Mesenteric fat pad (tissue), 1 donor: Measurements from ENCODE around the gene CCSER1. TPM values are rescaled to one million over a fixed set of nuclear protein-coding genes. Genes with fewer than 3 reads are reported as not detected.
A peak's percentile ranks its signal among the peaks of the same experiment; 100 is the strongest.

Experiments used
- DNase-seq: peaks from one replicate; pipeline ENCODE4 v3.0.0-alpha.2; 2020; ENCODE audit warnings: low spot score
- total RNA-seq: library from RNA; stranded (reverse); fragmentation: NEBNext Ultra II Directional; extraction: Animal tissue kit (Norgen Biotek cat#: 25700); gene quantifications from one replicate; pipeline ENCODE4 v1.2.1, GENCODE V29; 2021
- donor health status: DM: yes; HTN: yes; CAD: no.

The CCSER1 gene
- total RNA-seq, 1 donor from 2014 or later, result 9.7 TPM

DNA sequence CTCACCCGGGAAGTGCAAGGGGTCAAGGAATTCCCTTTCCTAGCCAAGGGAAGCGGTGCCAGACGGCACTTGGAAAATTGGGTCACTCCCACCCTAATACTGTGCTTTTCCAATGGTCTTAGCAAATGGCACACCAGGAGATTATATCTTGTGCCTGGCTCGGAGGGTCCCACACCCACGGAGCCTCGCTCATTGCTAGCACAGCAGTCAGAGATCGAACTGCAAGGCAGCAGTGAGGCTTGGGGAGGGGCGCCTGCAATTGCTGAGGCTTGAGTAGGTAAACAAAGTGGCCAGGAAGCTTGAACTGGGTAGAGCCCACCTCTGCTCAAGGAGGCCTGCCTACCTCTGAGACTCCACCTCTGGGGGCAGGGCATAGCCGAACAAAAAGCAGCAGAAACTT lies 1335.4 kb downstream of the CCSER1 start:
- peak; percentile 67 for DNase-seq

DNA sequence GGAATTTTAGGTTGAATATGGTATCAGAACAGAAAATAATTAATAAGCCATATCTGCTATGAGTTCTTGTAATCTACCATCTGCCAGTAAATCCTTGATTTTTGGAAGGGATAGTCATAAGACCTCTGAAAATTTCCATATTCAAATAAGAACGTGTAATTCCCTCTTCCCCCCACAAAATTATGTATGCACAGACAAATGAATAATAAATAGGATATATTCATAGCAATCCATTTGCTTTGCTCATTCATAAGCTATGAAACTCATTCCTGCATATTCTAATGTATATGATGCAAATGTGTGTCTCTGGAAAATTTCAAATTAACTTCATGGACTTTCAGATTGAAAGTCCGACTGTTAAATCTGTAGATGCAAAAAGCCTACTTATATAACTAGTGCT lies 1343.5 kb downstream of the CCSER1 start:
- no peak for DNase-seq

GRCh38 chr4:91471280-91471679 lies 1344.1 kb downstream of the CCSER1 start:
- no peak for DNase-seq

DNA sequence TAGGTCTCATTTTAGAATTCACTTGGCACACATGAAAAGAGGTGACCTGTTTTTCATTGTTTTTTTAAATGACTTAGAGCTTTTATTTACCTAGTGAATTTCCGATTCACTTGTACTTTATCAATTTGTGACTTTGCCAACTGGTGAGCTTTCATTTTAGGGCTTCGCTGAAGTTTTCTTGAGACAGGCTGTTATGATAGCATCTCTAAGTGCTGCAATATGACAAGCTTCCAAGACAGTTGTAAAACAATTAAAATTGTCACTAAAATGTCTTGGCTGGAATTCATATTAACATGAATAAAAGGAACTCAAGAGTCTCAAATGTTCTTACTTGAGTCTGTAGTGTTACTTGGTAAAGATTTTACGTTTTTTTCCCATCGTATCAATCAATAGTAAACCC lies 1344.9 kb downstream of the CCSER1 start:
- no peak for DNase-seq

DNA sequence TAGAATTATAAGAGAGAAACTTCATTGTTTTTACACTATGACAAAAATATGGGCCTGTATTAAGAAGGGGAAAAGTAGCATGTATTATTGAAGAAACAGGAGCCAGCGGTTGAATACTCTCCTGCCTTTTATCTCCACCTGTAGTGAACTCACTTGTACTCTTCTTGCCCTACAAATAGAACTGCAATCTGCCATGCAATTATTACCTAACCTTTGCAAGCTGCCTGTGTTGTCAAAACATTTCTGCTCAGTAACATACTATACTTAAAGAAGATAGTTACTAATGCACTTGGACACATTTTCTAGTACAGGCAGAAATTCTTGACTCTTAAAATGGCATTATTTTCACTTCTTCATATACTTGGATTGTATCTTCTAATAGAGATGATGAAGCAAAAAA lies 1358.2 kb downstream of the CCSER1 start:
- DNase-seq, result no peak

DNA sequence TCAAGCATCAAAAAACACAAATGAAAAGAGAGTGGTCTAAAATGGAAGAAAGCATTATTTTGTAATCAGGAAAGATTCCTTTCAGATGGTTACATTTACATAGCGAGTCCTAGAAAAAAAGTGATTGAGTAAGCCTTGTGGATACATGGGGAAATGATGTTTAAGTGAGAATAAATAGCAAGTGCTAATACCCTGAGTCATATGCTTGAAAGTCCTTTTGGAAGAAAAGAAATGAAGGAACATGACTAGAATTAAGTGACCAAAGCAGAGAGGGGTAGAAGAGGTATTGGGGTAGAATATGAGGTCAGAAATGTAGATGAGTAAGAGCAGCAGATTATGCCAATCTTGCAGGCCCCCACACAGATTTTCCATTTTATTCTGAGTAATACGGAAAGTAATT lies 1361.8 kb downstream of the CCSER1 start:
- DNase-seq, result no peak

DNA sequence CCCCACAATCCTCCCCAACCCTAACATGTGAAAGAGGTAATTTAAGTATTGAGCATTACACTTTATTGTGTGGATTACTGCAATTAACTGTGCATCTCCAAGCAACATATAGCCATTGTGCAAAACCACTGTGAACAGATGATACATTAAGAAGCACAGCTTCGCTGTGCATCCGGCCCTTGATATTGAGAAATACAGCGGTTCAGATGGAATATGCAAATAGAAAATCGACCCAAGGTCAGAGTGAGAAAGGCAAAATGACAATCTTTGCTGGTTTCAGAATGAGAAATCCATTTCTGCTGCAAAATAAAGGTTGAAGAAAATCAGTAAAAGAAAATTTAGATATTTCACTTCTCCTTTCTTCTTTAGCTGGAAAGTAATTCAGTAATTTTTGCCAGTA lies 1370.7 kb downstream of the CCSER1 start:
- DNase-seq, result no peak

DNA sequence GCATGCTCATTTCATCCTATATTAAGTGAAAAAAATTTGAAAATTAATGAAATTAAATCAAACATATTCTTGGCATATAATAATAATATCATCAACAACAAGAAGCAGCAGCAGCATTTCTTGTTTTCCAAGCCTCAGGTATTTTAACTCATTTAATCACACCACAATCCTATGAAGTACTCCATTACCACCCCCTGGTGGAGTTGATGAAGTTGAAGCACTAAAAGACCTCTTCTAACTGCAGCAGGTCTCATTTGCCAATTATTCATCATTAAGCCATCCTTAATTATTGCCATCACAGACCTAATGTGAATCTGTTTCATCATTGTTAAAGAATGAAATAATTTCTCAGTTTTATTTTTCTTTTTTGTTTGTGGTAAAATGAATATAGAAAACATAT lies 1375.2 kb downstream of the CCSER1 start:
- no peak for DNase-seq

- DNase-seq, result no peak
Observed at GRCh38 chr4:91513326-91513725, 1386.1 kb downstream of the CCSER1 start.

- DNase-seq, result no peak
Observed at GRCh38 chr4:91519155-91519554, 1392.0 kb downstream of the CCSER1 start.

DNA sequence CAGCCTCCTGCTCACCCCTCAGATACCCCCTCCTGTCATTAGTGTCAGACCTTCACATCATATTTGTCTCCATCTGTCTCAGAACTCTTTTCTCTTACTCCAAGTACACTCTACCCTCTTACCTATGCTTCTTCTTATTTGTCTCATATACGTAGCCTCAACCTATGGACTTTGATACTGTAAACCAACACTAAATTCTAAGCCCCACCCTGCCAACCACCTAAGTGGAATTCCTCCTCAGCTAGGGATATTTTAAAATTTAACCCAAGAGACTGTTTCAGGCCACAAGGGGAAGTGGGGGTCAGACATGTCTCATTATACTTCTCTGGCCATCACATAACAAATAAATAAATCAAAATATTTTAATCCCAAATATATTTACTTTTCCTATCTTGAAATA lies 1398.4 kb downstream of the CCSER1 start:
- DNase-seq, result no peak

GRCh38 chr4:91527056-91527455 lies 1399.9 kb downstream of the CCSER1 start:
- no peak for DNase-seq

GRCh38 chr4:91567594-91567993 lies 1440.4 kb downstream of the CCSER1 start:
- no peak for DNase-seq

DNA sequence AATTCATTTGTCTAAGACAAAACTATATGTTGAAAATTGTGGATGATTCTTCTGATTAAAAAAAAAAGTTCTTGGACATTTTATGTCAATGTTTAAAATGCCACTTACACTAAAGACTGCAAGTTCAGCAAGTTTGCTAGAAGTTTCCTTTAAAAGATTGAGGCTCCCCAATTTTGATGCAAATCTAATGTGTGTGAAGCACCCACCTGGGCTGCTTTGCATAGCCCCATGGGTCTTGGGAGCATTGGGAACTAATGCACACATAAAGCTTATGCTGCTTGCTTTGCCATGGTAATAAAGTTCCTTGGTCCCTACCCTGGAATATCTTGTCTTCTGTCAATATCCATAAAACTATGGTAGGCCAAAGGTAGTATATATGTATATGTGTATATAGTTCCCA lies 1450.7 kb downstream of the CCSER1 start:
- DNase-seq, result no peak

DNA sequence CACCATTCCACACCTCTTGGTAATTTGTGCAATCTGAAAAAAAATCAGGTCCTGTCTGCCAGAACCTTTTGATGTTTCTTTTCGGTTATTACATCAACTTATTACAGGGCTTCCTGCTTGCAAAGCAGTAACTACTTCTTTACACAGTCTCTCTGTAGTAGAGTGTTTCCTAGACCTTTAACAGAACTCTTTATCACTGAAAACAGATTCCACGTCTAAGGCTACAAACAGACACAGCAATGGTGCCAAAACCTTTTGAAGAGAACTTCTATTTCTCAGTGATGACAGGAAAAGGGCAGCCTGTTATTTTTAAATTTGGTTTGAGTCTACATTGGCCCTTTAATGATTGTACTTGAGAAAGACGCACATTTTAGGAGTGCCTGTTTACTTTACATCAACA lies 1463.1 kb downstream of the CCSER1 start:
- DNase-seq, result no peak

- DNase-seq, result no peak
Observed at GRCh38 chr4:91592125-91592524, 1464.9 kb downstream of the CCSER1 start.

- DNase-seq, result no peak
Observed at GRCh38 chr4:91596718-91597117, 1469.5 kb downstream of the CCSER1 start.

GRCh38 chr4:91598696-91599095 lies 1471.5 kb downstream of the CCSER1 start:
- no peak for DNase-seq

DNA sequence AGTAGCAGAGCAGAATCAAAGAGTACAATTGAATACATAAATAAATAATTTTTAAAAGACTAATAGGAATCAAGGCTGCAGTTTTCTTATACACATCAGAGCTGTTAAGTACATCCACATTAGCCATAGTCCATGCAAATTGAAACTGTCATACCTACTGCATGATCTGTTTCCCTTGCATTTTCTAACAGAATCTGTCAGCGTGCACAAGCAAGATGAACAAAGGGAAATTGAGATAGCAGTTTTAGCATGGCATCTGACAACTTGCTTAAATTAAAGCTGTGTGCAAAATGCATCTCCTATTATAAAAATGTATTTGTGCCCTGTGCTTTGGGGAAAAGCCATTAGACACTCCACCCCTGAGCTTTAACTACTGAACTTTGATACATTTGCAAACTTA lies 1473.1 kb downstream of the CCSER1 start:
- no peak for DNase-seq

GRCh38 chr4:91601401-91601800 lies 1474.2 kb downstream of the CCSER1 start:
- DNase-seq, result no peak

- no peak for DNase-seq
Observed at GRCh38 chr4:91611782-91612181, 1484.6 kb downstream of the CCSER1 start.

GRCh38 chr4:91620952-91621351 lies 1493.8 kb downstream of the CCSER1 start:
- no peak for DNase-seq

DNA sequence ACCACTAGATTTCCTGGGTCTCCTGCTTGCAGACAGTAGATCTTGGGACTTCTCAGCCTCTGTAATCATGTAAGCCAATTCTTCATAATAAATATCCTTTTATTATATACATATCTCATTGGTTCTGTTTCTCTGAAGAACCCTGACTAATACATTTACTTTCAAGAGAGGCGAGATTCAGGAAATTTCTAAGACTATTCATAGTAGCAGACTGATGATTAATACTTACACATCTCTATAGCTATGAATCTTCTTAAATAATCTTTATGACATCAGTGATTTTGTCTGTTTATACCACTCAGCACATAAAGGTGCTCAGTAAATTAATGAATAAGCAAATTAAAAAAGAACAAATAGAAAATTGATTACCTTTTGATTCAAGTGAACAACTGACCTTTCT lies 1494.3 kb downstream of the CCSER1 start:
- no peak for DNase-seq

GRCh38 chr4:91622925-91623602 lies 1495.9 kb downstream of the CCSER1 start:
- no peak for DNase-seq
